Activated naive CD4-positive, alpha-beta T cell treated with anti-CD3 and anti-CD28 coated beads, Interleukin-2, amount 50 U/mL, for 16 hours (primary cell): Measurements from ENCODE around the gene TBC1D30.
"Not testable (repeated sequence)": the region's sequence is repeated elsewhere in the genome, so short reads cannot be mapped to it uniquely, and the experiment has no call there.

Experiments used
- DNase-seq: peaks from one replicate; pipeline ENCODE4 v3.0.0-alpha.2; 2020

TBC1D30 gene, protein sequence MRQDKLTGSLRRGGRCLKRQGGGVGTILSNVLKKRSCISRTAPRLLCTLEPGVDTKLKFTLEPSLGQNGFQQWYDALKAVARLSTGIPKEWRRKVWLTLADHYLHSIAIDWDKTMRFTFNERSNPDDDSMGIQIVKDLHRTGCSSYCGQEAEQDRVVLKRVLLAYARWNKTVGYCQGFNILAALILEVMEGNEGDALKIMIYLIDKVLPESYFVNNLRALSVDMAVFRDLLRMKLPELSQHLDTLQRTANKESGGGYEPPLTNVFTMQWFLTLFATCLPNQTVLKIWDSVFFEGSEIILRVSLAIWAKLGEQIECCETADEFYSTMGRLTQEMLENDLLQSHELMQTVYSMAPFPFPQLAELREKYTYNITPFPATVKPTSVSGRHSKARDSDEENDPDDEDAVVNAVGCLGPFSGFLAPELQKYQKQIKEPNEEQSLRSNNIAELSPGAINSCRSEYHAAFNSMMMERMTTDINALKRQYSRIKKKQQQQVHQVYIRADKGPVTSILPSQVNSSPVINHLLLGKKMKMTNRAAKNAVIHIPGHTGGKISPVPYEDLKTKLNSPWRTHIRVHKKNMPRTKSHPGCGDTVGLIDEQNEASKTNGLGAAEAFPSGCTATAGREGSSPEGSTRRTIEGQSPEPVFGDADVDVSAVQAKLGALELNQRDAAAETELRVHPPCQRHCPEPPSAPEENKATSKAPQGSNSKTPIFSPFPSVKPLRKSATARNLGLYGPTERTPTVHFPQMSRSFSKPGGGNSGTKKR

DNA sequence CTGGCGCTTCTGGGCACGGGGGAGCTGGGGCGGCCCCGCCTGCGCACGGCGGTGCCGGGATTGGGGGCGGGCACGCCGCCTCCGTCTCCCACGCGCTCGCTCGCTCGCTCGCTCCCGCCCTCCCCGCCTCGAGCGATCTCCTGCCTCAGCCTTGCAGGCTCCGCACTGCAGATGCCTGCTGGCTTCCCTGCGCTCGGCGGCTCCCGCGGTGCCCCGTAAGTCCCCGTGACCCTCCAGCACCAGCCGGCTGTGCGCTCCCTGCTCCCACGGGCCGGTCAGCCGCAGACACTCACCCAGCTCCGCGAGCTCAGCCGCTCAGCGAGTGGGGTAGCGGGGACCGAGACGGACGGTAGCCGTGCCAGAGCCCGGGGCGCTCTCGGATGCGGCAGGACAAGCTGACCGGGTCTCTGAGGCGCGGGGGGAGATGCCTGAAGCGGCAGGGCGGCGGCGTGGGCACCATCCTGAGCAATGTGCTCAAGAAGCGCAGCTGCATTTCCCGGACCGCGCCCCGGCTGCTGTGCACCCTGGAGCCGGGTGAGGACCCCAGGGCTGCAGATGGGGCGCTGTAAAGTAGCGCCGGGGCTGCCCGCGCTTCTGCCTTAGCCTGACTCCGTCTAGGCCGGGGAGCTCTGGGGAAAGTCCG lies at the start of gene TBC1D30:
Gene TBC1D30 (plus strand): TSS at position 148 of the 643 bp plus-strand sequence. CDS start 233 bp downstream, at position 381.
- DNase-seq, result peak; percentile 26

DNA sequence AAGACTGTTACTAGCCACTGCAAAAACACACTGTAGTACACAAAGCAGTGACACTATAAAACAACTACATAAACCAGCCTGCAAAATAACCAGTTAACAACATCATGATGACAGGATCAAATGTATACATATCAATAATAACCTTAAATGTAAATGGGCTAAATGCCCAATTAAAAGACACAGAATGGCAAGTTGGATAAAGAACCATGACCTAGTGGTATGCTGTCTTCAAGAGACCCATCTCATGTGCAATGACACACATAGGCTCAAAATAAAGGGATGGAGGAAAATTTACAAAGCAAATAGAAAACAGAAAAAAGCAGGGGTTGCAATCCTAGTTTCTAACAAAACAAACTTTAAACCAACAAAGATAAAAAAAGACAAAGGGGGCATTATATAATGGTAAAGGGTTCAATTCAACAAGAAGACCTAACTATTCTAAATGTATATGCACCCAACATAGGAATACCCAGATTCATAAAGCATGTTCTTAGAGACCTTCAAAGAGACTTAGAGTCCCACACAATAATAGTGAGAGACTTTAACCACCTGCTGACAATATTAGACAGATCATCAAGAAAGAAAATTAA lies 49.2 kb upstream of the TBC1D30 start:
- not testable (repeated sequence) for DNase-seq

DNA sequence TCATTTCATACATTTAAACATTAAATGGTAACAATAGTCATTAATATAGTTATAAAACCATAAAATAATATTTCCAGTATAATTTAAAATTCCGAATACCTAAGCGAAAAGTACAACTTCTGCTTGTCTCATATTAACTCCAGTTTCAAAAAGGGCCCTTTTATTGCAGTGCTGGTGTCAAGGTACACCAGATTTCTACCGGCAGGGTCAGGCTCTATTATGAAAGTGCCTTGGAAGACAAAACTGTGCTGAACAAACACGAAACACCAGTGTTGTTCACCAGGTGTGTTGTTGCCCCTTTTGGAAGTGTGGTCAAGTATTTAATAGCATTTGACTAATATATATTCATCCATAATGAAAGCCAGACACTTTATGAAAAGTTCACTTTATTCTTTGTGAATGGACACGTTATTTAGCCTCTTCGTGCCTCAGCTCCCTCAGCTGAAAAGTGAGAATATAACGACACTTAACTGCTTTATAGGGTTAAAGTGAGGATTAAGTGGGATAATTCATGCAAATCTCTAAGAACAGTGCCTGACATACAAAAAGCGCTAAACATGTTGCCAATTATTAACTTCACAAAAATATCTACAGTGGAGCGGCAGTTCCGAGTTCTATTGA lies 45.0 kb upstream of the TBC1D30 start:
- DNase-seq, result no peak

GRCh38 chr12:64780132-64780530 lies 44.3 kb upstream of the TBC1D30 start:
- DNase-seq, result no peak

GRCh38 chr12:64780531-64781279 lies 43.7 kb upstream of the TBC1D30 start:
- DNase-seq, result peak; percentile 23

GRCh38 chr12:64781280-64782190 lies 42.9 kb upstream of the TBC1D30 start:
- no peak for DNase-seq

DNA sequence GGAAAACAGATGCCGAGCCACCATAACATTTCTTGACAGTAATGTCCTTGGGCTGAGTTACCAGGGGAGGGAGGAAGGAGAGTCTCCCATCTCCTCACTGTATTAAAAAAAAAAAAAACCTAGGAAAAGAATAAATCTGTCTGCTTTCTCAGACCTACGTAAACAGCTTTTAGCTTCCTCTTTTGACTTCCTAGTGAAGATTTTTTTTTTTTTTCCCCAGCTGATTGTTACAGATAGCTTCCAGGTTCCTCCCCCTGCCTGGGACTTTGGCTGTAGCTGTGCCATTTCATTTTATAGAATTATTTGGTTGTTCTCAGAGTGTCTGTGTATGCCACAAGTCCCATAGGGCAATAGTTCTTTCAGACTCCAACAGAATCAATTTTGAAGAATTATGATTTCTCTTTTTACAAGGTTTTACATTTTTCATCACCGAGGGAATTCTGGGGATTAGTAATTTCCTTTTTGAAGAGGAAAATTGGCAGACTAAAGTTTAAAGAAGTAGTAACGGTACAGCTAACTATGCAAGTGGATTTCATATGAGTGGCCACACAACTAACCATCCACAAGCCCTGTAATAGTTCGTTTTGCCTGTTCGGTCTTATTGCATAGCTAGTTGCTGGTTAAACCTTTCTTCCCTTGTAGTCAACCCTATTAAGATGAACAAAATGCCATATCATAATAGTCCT lies 42.1 kb upstream of the TBC1D30 start:
- no peak for DNase-seq

- no peak for DNase-seq
Observed at GRCh38 chr12:64785838-64786237, 38.6 kb upstream of the TBC1D30 start.

DNA sequence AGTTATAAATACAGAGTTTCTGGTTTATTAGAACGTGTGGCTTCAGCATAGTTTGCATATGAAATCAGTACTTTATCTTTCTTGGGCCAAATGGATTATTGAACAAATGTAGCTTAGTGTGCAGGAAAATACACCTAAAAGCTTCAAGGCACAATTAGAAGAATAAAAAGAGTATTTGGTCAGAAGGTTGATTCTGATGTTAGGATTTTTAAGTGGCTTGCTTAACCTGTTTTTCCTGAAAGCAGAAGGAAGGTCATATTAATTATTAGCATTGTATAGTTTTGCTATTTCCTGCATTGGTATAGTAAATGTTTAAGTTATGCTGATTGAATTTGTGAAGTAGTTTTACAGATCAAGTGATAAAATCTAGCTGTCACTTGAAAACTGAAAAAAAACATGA lies 34.3 kb upstream of the TBC1D30 start:
- DNase-seq, result no peak

- DNase-seq, result no peak
Observed at GRCh38 chr12:64791036-64791435, 33.4 kb upstream of the TBC1D30 start.

- DNase-seq, result no peak
Observed at GRCh38 chr12:64792128-64792527, 32.3 kb upstream of the TBC1D30 start.

- no peak for DNase-seq
Observed at GRCh38 chr12:64793610-64794009, 30.8 kb upstream of the TBC1D30 start.

DNA sequence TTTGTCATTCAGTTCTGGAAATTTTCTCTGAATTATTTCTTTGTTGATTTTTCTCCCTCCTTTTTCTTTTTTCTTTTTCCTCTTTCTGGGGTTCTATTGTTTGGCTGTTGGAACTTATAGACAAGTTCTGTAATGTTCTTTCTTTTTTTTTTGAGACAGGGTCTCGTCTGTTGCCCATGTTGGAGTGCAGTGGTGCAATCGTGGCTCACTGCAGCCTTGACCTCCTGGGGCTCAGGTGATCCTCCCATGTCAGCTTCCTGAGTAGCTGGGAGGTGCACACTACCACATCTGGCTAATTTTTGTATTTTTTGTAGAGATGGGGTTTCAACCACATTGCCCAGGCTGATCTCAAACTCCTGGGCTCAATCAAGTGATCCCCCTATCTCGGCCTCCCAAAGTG lies 30.1 kb upstream of the TBC1D30 start:
- DNase-seq, result no peak

- DNase-seq, result peak; percentile 56
Observed at GRCh38 chr12:64796205-64796845, 28.1 kb upstream of the TBC1D30 start.

GRCh38 chr12:64797156-64797555 lies 27.3 kb upstream of the TBC1D30 start:
- DNase-seq, result no peak

- no peak for DNase-seq
Observed at GRCh38 chr12:64798165-64798564, 26.3 kb upstream of the TBC1D30 start.

GRCh38 chr12:64800640-64801039 lies 23.8 kb upstream of the TBC1D30 start:
- no peak for DNase-seq

DNA sequence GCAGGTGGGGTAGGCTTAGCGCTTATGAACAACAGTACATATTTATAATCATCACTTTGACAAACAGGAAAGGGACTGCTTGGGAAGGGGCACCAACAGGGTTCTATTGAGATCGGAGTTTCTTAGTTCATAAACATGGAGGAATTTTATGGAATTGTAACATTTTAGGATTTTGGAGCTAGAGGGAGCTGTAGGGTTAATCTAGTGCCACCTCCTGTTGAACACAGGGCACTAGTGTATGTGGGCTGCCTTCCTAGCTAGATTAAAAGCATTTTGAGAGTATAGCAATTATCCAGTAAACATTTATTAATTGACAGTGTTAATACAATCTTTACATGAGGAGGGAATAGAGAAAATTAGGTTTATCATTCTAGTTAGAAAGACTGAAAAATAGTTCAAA lies 23.1 kb upstream of the TBC1D30 start:
- DNase-seq, result no peak

DNA sequence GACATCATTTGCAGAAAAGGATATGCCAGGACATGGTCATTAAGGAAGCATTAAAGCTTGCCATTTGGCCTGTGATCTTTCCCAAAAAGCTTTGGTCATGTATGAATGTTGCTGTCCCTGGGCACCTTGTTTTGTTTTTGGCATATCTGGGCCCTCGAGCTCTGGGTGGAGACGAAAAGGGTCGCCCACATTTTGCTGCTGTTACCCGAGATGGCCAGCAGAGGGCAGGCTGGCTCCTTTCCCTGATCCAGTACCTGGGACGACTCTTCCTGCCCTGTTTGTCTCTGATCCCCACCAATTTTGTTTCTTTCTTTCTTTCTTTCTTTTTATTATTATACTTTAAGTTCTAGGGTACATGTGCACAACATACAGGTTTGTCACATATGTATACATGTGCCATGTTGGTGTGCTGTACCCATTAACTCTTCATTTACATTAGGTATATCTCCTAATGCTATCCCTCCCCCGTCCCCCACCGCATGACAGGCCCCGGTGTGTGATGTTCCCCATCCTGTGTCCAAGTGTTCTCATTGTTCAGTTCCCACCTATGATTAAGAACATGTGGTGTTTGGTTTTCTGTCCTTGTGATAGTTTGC lies 22.2 kb upstream of the TBC1D30 start:
- DNase-seq, result peak; percentile 54
